Amniotic stem cell (primary cell): Measurements from ENCODE around the gene MPPE1.

Experiments used
- DNase-seq: peaks from one replicate; lab custom pipeline; 2025; lab: John Stamatoyannopoulos, UW

MPPE1 gene

GRCh38 chr18:11884396-11885030 lies 23.6 kb downstream of the MPPE1 start:
- DNase-seq, result no peak

DNA sequence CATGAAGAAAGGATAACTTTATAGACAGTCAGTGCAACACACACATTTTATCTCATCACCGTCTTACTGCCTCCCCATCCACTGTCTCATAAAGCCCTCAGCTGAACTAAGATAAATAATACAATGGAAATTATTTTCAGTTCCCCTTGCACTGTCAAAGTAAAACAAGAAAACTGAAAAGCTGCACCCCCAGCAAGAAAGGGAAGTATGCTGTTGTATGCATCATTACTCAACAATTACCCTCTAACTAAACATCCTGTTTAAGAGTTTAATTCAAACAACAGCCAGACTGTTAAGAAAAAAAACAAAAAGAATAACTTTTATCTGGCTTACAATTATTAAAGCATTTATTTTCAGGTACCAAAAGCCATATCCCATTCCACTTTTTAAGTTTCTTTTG lies 25.0 kb downstream of the MPPE1 start:
- DNase-seq, result no peak

DNA sequence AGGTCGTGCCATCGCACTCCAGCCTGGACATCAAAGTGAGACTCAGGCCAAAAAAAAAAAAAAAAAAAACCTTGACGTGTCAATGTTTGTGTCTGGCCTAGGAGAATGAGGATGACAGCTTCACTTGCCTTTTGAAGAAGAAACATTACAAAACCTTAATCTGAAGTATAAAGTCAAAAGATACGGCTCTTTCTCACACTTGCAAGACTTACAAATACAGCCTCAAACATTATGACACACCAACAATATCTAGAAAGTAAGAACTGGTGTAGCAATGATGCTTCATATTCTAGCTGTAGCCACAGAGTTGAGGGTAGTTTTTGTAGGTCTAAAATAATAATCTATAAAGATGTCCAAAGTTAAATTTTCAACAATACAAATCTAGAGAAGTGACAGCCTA lies 25.5 kb downstream of the MPPE1 start:
- no peak for DNase-seq

DNA sequence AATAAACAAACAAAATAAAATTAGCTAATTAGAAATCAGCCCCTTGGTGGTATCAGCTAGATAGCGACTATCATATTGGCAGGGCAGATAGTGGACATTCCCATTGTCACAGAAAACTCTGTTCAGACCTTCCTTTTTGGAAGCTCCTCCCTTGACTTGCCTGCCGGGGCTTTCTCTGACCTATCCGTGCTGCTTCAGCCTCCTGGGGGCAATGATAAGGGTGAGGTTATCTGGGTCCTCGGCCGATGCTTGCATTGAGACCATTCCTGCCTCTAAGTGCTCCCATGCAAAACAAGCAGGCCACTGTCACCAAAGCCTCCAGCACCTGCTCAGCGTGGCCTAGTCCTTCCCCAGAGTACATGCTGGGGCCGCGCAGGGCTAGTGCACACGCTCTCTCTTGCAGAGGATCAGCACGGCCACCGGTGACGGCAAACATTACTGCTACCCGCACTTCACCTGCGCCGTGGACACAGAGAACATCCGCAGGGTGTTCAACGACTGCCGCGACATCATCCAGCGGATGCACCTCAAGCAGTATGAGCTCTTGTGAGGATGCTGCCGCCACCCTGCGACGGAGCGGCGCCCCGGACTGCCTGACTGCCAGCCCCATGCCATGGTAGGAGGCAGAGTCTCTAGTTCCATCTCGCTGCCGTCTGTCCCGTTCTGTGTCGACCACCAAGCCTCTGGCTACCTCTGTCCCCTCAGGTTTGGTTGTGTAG lies 27.4 kb downstream of the MPPE1 start:
- no peak for DNase-seq

- no peak for DNase-seq
These were observed 30.5 kb downstream of the MPPE1 start for GRCh38 chr18:11877497-11878135.

DNA sequence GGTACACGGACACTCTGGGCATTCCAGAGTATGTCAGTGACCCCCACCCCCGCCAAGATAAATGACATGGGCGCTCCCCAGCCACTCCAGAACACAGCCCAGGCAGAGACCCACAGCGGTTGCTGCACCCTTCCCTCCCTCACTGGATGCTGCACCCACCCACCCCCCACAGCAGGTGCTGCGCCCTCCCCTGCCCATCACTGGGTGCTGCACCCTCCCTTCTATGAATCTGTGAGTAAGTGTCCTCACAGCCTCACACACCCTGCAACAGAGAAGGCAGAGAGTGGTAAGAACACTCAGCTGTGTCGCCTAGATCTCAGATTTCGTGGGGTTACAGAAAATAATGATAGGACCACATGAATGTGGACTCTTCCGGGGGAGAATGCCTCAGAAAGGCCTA lies 33.4 kb downstream of the MPPE1 start:
- no peak for DNase-seq

DNA sequence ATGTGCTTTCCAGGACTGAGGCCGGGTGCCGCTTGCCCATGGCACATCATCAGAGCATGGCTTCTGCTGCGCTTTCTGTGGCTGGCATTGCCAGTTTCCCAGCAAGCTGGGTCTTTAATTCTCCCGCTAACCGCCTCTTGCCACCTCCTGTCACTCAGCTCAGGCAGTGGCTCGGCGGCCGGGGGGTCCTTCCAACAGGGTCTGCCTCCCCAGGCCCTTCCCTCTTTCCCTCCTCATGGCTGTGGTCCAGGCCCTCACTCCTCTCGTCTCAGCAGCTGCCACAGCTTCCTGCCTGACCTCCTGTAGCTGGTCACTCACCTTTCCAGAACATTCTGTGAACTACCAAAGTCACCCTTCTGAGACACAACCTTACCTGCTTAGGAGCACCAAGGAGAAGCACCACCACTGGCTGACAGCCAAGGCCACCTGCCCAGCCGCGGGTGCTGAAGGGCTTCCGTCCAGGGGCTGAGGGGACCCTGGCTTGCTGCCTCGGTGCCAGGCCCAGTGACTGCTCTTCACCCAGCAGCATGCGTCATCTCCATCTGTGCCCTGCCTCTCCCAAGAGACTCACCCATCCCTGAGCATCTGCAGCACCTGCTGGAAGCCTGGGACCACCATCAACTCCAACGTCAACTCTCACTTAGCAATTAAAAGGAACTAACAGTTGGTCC lies 34.3 kb downstream of the MPPE1 start:
- no peak for DNase-seq

- DNase-seq, result no peak
These were observed 35.5 kb downstream of the MPPE1 start for GRCh38 chr18:11872479-11873136.

GRCh38 chr18:11871501-11871900 lies 36.6 kb downstream of the MPPE1 start:
- DNase-seq, result no peak

DNA sequence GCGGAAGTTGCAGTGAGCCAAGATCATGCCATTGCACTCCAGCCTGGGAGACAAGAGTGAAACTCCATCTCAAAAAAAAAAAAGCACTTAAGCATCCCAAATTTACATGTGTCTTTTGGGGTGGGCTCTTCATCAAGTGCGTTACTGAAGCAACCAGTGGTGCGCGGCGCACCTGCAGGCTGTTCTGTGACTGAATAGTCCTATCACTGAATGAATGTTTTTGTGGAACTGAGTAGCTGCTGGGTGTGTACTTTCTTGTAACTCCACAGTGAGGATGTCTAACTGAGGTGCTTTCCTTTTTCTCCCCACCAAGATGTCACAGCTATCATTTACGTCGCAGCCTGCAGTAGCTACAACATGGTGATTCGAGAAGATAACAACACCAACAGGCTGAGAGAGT lies 39.9 kb downstream of the MPPE1 start:
- no peak for DNase-seq

DNA sequence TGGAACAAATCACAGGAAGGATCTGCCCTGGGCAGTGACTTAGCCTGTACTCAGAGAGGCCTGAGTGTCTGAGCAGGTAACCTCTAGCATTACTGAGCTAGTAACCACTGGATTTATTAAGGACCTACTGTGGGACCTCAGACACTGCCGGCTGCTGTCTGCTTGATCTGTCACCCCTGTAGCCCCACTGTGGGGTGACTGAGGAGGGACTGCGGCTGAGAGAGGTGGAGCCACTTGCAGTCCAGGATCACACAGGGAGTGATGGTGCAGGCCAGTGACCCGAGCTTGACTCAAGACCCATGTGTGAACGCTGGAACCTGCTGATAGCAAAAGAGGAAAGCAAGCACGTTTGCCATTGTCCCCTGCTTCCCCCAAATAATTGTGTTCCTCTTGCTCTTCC lies 41.4 kb downstream of the MPPE1 start:
- DNase-seq, result no peak

DNA sequence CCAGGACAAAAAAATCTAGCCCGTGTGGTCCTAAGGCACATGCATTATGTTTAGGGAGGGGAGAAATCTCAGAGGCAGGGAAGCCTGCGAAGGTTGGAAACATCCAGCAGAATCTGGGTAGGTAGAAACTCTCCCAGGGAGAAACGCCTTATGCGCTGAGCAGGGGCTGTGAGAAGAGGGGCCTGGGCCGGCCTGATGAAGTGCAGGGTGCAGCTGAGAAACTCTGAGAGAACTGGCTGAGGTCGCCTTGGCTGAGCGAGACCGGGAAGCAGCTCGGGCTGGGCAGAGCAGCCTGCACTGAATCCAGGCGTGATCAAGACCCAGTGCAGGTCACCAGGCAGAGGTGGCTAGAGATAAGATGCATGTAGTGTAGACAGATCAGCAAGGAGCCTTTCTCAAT lies 41.8 kb downstream of the MPPE1 start:
- no peak for DNase-seq

- no peak for DNase-seq
These were observed 43.0 kb downstream of the MPPE1 start for GRCh38 chr18:11865071-11865470.

DNA sequence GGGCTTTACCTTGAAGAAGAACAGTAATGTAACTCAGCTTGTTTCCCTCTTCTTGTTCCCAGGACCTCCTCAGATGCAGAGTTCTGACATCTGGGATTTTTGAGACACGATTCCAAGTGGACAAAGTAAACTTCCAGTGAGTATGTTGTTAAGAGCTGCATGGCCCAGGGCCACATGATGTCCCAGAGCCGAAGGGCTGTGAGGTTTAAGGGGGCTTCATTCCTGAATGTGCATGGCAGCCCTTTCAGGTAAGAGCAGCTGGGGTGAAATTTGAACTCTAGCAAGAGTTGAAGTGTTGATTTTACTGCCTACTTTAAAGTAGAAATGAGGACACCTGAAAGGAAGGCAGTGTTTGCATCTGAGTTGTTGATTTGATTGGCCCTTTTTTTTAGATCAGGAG lies 43.6 kb downstream of the MPPE1 start:
- DNase-seq, result no peak

- DNase-seq, result no peak
These were observed 45.5 kb downstream of the MPPE1 start for GRCh38 chr18:11862468-11863137.

GRCh38 chr18:11861583-11862288 lies 46.4 kb downstream of the MPPE1 start:
- no peak for DNase-seq

DNA sequence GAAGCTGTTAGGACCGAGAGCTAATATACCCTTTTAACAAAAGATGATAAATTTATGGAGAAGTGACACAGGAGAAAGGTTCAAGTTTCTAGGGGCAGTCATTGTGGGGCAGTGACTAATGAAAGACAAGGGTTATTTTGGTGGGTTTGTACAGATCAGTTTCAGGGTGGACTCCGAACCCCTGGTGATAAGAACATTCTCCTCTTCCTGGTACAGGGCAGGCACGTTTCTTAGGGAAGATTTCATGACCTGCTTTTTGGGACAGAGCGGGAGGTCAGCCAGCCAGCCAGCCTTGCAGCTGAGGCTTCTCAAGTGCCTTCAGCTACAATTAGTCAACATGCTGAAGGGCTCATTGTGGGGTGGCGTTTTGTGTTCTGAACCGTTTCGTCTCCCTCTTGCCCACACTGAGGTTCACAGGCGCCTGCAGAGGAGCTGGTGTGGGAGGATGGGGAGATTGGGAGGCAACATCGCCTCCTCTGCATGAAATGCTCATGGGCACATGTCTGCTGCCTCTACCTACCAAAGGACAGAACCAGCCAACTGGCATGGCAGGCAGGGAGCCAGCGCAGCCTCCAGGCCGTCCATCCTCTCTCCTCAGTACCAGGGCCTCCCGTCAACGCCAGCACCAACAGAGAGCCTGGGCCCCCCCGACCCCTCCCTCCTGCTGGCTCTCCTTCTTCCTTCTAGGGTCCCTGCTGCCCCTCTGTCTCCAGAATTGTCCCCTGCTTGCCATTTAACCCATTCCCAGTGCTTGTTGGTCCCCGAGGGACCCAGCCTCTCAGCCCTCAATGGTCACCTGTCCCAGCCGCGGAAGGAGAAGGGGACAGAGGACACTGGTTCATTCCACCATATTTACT lies 47.3 kb downstream of the MPPE1 start:
- no peak for DNase-seq

DNA sequence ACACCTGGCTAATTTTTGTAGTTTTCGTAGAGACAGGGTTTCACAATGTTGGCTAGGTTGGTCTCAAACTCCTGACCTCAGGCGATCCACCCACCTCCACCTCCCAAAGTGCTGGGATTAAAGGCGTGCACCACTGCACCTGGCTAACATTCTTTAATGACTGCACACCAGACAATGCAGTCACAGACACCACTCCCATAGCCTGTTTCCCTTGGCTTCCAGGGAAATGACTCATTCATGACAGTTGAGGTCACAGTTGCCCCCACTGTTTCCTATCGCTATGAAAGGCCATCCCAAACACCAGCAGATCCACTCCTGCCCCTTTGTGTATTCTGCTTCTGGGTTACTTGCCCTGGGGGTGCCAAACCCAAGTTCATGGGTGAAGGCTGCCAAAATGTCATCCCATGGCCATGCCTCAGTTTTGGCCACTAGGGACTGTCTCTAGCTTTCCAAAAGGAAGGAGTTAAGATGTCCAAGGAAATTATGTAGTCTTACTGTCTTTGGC lies 48.2 kb downstream of the MPPE1 start:
- DNase-seq, result peak; percentile 3

DNA sequence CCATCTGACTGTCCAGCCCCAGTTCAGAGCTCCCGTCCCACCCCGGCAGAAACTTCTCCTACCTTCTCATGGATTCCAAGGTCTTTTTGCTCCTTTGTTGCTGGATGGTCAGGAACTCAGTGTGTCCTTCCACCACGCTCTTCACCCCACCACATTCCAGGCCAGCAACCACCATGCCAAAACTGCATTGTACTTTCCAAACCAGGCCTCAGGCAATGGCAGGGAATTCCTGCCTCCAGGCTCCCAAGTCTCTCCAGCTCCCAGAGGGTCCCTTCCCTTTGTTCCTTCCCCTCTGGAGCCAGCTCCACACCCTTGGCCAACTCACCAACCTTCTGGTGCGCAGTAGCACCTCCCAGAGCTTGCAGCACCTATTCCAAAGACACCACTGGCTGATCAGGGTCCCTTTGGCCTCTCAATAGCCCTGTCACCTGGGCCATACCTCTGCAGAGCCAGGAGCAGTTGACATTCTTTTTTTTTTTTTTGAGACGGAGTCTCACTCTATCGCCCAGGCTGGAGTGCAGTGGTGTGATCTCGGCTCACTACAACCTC lies 48.8 kb downstream of the MPPE1 start:
- DNase-seq, result no peak
